ENCODE measurements around the gene FUS. TPM values are rescaled to one million over a fixed set of nuclear protein-coding genes. Genes with fewer than 3 reads are reported as not detected.
A peak's percentile ranks its signal among the peaks of the same experiment; 100 is the strongest.

FUS gene
- total RNA-seq, 2 experiments from 2014 or later: 104 to 953 TPM

- ChIA-PET CTCF (ENCODE audit: unreplicated experiment) (no interaction called here), POLR2A (interaction anchor here (0.6 to 0.9 kb wide), 3 partner anchors 17 to 64 kb away, joined by 3 to 6 read pairs (median 3); no protein-coding TSS in a partner anchor)
- Histone ChIP-seq H3K36me3 (ENCODE audit: insufficient read depth, low read length) (peaks cover 21% of the 10 kb centered on the region), H3K27ac (ENCODE audit: low read depth, low read length, poor library complexity, severe bottlenecking) (peak overlapping the region; percentile 9), H3K4me3 (ENCODE audit: low read depth, low read length, poor library complexity, severe bottlenecking) (no peak overlapping the region), H3K79me2 (ENCODE audit: insufficient read depth, low read depth, low read length) (peaks cover 33% of the 10 kb centered on the region), H3K9me3 (ENCODE audit: low read length) (no peaks in the 10 kb centered on the region), H4K20me1 (ENCODE audit: insufficient read depth, low read length) (peaks cover 15% of the 10 kb centered on the region), H3K4me1 (ENCODE audit: insufficient read depth, low read length, poor library complexity, severe bottlenecking) (peaks cover 32% of the 10 kb centered on the region), H3K9me2 (ENCODE audit: insufficient read depth, low read length) (no peaks in the 10 kb centered on the region), H3K4me2 (ENCODE audit: low read length) (peak overlapping the region; percentile 51), H2AFZ (ENCODE audit: low read length) (peak overlapping the region; percentile 93)
- TF ChIP-seq EZH2phosphoT487 (IDR thresholded peaks at IDR 0.05; ENCODE audit: borderline replicate concordance, low read depth, low read length): no peak
- no peak for TF ChIP-seq CTCF (conservative IDR thresholded peaks at IDR 0.05; ENCODE audit: low read length)
- DNase-seq (ENCODE audit: low spot score): peak; percentile 58
- intact Hi-C loops (cut with micrococcal nuclease; ENCODE audit: unreplicated experiment): no loop called here
- no TSS peak for BruUV-seq (replicated peaks)
Observed at GRCh38 chr16:31177136-31177535, 2.8 kb upstream of the FUS start.

- no peak for TF ChIP-seq CTCF (conservative IDR thresholded peaks at IDR 0.05; ENCODE audit: low read length)
- TF ChIP-seq EZH2phosphoT487 (IDR thresholded peaks at IDR 0.05; ENCODE audit: borderline replicate concordance, low read depth, low read length): no peak
- CTCF ChIA-PET (ENCODE audit: unreplicated experiment): interaction anchor here (0.5 to 0.9 kb wide), 2 partner anchors 37 to 62 kb away, joined by 3 to 4 read pairs; partner anchors contain the start of gene KAT8
- Histone ChIP-seq H3K9me3 (ENCODE audit: low read length) (no peaks in the 10 kb centered on the region), H3K9me2 (ENCODE audit: insufficient read depth, low read length) (no peaks in the 10 kb centered on the region), H2AFZ (ENCODE audit: low read length) (peak overlapping the region; percentile 42; the same call in 1 of the 2 replicates), H3K79me2 (ENCODE audit: insufficient read depth, low read depth, low read length) (peaks cover 54% of the 10 kb centered on the region), H3K4me1 (ENCODE audit: insufficient read depth, low read length, poor library complexity, severe bottlenecking) (peaks cover 44% of the 10 kb centered on the region), H3K4me2 (ENCODE audit: low read length) (peak overlapping the region; percentile 80), H3K36me3 (ENCODE audit: insufficient read depth, low read length) (peaks cover 42% of the 10 kb centered on the region), H3K27ac (ENCODE audit: low read depth, low read length, poor library complexity, severe bottlenecking) (peak overlapping the region; percentile 81), H4K20me1 (ENCODE audit: insufficient read depth, low read length) (peaks cover 32% of the 10 kb centered on the region), H3K4me3 (ENCODE audit: low read depth, low read length, poor library complexity, severe bottlenecking) (peak overlapping the region; percentile 90)
- TSS peak; percentile 95 for BruUV-seq (replicated peaks)
- POLR2A ChIA-PET: interaction anchor here (1.0 to 1.5 kb wide), 3 partner anchors 23 to 62 kb away, joined by 4 to 10 read pairs (median 6); partner anchors contain the start of genes KAT8 and PYCARD
- intact Hi-C loops (cut with micrococcal nuclease; ENCODE audit: unreplicated experiment): loop anchor here (1.0 kb wide), 1 partner anchor 37 kb away; no protein-coding TSS in a partner anchor
- DNase-seq (ENCODE audit: low spot score): no peak
Observed at GRCh38 chr16:31179219-31179746, 656 bp upstream of the FUS start.
